ENCODE measurements around the gene OR4D6.

DNA sequence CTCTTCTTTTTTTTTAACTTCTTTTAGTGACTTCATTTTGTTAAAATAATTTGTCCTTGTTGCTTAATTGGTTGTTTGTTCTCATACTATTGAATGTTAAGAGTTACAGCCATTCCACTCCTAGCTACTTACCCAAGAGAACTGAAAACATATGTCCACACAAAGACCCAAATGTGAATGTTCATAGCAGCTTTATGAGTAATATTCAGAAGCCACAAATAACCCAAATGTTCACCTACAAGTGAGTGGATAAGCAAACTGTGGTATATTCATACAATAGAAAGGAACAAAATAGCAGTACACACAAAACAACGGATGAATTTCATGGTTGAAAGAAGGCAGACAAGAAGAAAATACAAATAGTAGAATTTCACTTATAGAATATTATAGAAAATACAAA lies 45.2 kb downstream of the OR4D6 start:
- TF ChIP-seq, protein P1, sequence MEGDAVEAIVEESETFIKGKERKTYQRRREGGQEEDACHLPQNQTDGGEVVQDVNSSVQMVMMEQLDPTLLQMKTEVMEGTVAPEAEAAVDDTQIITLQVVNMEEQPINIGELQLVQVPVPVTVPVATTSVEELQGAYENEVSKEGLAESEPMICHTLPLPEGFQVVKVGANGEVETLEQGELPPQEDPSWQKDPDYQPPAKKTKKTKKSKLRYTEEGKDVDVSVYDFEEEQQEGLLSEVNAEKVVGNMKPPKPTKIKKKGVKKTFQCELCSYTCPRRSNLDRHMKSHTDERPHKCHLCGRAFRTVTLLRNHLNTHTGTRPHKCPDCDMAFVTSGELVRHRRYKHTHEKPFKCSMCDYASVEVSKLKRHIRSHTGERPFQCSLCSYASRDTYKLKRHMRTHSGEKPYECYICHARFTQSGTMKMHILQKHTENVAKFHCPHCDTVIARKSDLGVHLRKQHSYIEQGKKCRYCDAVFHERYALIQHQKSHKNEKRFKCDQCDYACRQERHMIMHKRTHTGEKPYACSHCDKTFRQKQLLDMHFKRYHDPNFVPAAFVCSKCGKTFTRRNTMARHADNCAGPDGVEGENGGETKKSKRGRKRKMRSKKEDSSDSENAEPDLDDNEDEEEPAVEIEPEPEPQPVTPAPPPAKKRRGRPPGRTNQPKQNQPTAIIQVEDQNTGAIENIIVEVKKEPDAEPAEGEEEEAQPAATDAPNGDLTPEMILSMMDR (IDR thresholded peaks at IDR 0.05; ENCODE audit: extremely low read depth in 1 of 2, insufficient read depth in 1 of 2, low read depth in 1 of 2, low read length in 2 of 2), result no peak
- TF ChIP-seq POLR2AphosphoS5 (IDR thresholded peaks at IDR 0.05; ENCODE audit: insufficient read depth, low read depth, low read length), result no peak
- TF ChIP-seq POLR2A (IDR thresholded peaks at IDR 0.05; ENCODE audit: low read depth, low read length), result no peak
- TF ChIP-seq GATA2 (IDR thresholded peaks at IDR 0.05; ENCODE audit: insufficient read depth, insufficient read length, low read depth, low read length), result no peak
- no peak for TF ChIP-seq MYC (IDR thresholded peaks at IDR 0.05; ENCODE audit: low read depth, low read length)
- TF ChIP-seq, protein P2, sequence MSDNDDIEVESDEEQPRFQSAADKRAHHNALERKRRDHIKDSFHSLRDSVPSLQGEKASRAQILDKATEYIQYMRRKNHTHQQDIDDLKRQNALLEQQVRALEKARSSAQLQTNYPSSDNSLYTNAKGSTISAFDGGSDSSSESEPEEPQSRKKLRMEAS (IDR thresholded peaks at IDR 0.05; ENCODE audit: insufficient read depth, insufficient read length), result no peak
- no peak for TF ChIP-seq EZH2 (IDR thresholded peaks at IDR 0.05; ENCODE audit: borderline replicate concordance, low read depth, low read length, severe bottlenecking)
- TF ChIP-seq JUN (IDR thresholded peaks at IDR 0.05; ENCODE audit: borderline replicate concordance, insufficient read depth, insufficient read length, low read depth), result no peak
